ENCODE results near the gene PRKCB.

The PRKCB gene

DNA sequence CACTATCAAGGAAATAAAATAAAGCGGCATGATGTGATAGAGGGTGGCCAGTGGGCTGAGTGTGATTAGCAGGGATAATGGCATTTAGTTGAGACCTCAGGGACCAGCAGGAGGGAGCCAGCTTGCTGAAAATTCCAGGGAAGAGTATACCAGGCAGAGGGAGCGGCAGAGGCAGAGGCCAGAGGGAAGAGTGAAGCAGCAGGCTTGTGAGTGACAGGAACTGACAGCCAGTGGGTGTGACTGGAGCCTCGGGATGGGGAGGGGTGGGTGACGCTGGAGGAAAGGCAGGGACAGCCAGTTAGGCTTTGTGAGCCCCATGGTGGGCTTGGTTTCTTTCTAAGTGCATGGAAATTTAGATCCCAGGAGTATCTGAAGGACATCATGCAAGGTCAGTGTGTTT, 210.7 kb downstream of the PRKCB start:
- Histone ChIP-seq H3K4me3 (ENCODE audit: low read length in 2 of 2) (no peak overlapping the region), H3K27me3 (ENCODE audit: control insufficient read depth in 2 of 2, insufficient read depth in 2 of 2, low read length in 2 of 2) (no peaks in the 10 kb centered on the region), H3K9ac (ENCODE audit: low read depth in 1 of 2, low read length in 2 of 2) (no peak overlapping the region), H3K36me3 (ENCODE audit: control insufficient read depth in 2 of 2, insufficient read depth in 2 of 2, low read length in 2 of 2) (no peaks in the 10 kb centered on the region), H3K4me1 (ENCODE audit: control insufficient read depth in 2 of 2, insufficient read depth in 2 of 2, low read length in 2 of 2) (no peaks in the 10 kb centered on the region), H3K27ac (ENCODE audit: low read depth in 2 of 2, low read length in 2 of 2) (no peak overlapping the region), H3K9me3 (ENCODE audit: control insufficient read depth in 2 of 2, low read length in 2 of 2) (no peaks in the 10 kb centered on the region)

- Histone ChIP-seq H3K4me3 (ENCODE audit: low read length in 2 of 2) (no peak overlapping the region), H3K9ac (ENCODE audit: low read depth in 1 of 2, low read length in 2 of 2) (no peak overlapping the region), H3K27ac (ENCODE audit: low read depth in 2 of 2, low read length in 2 of 2) (no peak overlapping the region), H3K36me3 (ENCODE audit: control insufficient read depth in 2 of 2, insufficient read depth in 2 of 2, low read length in 2 of 2) (no peaks in the 10 kb centered on the region), H3K27me3 (ENCODE audit: control insufficient read depth in 2 of 2, insufficient read depth in 2 of 2, low read length in 2 of 2) (no peaks in the 10 kb centered on the region), H3K9me3 (ENCODE audit: control insufficient read depth in 2 of 2, low read length in 2 of 2) (no peaks in the 10 kb centered on the region), H3K4me1 (ENCODE audit: control insufficient read depth in 2 of 2, insufficient read depth in 2 of 2, low read length in 2 of 2) (no peaks in the 10 kb centered on the region)
Measured at GRCh38 chr16:24049113-24049512, 213.3 kb downstream of the PRKCB start.

DNA sequence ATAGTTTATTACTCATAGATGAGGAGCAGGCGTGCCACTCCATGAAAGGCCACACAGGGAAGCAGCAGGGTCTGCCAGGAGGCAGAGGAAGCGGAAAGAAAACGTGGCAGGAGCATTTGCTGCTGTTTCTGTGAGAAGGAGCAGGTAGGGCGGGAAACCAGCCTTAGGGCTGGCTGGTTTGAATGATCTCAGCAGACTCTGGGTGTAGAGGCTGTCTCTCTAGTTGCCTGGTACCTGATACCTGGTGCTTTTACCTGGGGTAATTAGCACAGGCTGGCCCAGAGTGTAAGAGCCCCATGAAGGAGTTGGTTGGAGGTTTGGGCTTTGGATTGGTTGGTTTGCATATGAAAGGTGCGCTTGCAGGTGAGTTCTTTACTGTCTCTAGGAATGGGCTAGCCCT, 215.3 kb downstream of the PRKCB start:
- Histone ChIP-seq H3K4me1 (ENCODE audit: control insufficient read depth in 2 of 2, insufficient read depth in 2 of 2, low read length in 2 of 2) (no peaks in the 10 kb centered on the region), H3K9me3 (ENCODE audit: control insufficient read depth in 2 of 2, low read length in 2 of 2) (no peaks in the 10 kb centered on the region), H3K9ac (ENCODE audit: low read depth in 1 of 2, low read length in 2 of 2) (no peak overlapping the region), H3K27ac (ENCODE audit: low read depth in 2 of 2, low read length in 2 of 2) (no peak overlapping the region), H3K27me3 (ENCODE audit: control insufficient read depth in 2 of 2, insufficient read depth in 2 of 2, low read length in 2 of 2) (peaks cover 0 to 5% of the 10 kb centered on the region in 2 donors), H3K36me3 (ENCODE audit: control insufficient read depth in 2 of 2, insufficient read depth in 2 of 2, low read length in 2 of 2) (no peaks in the 10 kb centered on the region), H3K4me3 (ENCODE audit: low read length in 2 of 2) (no peak overlapping the region)

DNA sequence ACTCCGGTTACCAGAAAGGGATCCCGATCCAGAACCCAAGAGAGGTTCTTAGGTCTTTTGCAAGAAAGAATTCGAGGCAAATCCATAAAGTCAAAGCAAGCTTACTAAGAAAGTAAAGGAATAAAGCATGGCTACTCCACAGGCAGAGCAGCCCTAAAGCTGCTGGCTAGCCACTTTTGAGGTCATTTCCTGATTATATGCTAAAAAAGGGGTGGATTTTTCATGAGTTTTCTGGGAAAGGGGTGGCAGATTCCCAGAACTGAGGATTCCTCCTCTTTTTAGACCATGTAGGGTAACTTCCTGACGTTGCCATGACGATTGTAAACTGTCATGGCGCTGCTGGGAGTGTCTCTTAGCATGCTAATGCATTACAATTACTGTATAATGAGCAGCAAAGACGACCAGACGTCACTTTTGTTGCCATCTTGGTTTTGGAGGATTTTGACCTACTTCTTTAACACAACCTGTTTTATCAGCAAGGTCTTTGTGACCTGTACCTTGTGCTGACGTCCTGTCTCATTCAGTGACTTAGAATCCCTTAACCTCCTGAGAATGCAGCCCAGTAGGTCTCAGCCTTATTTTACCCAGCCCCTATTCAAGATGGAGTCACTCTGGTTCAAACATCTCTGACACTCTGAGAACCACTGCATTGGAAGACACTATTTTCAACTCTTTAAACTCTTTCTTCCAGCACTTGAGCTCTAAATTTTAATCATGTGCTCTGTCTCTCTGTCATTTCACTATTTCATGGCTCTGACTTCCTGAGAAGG, 216.7 kb downstream of the PRKCB start:
- H3K4me3 ChIP-seq (ENCODE audit: low read length in 2 of 2), result no peak overlapping the region
- no peak overlapping the region for H3K9ac ChIP-seq (ENCODE audit: low read depth in 1 of 2, low read length in 2 of 2)
- H3K27ac ChIP-seq (ENCODE audit: low read depth in 2 of 2, low read length in 2 of 2), result no peak overlapping the region
- H3K4me1 ChIP-seq (ENCODE audit: control insufficient read depth in 2 of 2, insufficient read depth in 2 of 2, low read length in 2 of 2), result no peaks in the 10 kb centered on the region
- no peaks in the 10 kb centered on the region for H3K9me3 ChIP-seq (ENCODE audit: control insufficient read depth in 2 of 2, low read length in 2 of 2)
- peaks cover 0 to 5% of the 10 kb centered on the region in 2 donors for H3K27me3 ChIP-seq (ENCODE audit: control insufficient read depth in 2 of 2, insufficient read depth in 2 of 2, low read length in 2 of 2)
- no peaks in the 10 kb centered on the region for H3K36me3 ChIP-seq (ENCODE audit: control insufficient read depth in 2 of 2, insufficient read depth in 2 of 2, low read length in 2 of 2)

GRCh38 chr16:24053099-24053946, 217.5 kb downstream of the PRKCB start:
- no peaks in the 10 kb centered on the region for H3K9me3 ChIP-seq (ENCODE audit: control insufficient read depth in 2 of 2, low read length in 2 of 2)
- peaks cover 0 to 5% of the 10 kb centered on the region in 2 donors for H3K27me3 ChIP-seq (ENCODE audit: control insufficient read depth in 2 of 2, insufficient read depth in 2 of 2, low read length in 2 of 2)
- H3K36me3 ChIP-seq (ENCODE audit: control insufficient read depth in 2 of 2, insufficient read depth in 2 of 2, low read length in 2 of 2), result no peaks in the 10 kb centered on the region
- no peak overlapping the region for H3K9ac ChIP-seq (ENCODE audit: low read depth in 1 of 2, low read length in 2 of 2)
- H3K4me3 ChIP-seq (ENCODE audit: low read length in 2 of 2), result no peak overlapping the region
- no peaks in the 10 kb centered on the region for H3K4me1 ChIP-seq (ENCODE audit: control insufficient read depth in 2 of 2, insufficient read depth in 2 of 2, low read length in 2 of 2)
- no peak overlapping the region for H3K27ac ChIP-seq (ENCODE audit: low read depth in 2 of 2, low read length in 2 of 2)

GRCh38 chr16:24054741-24055491, 219.1 kb downstream of the PRKCB start:
- Histone ChIP-seq H3K36me3 (ENCODE audit: control insufficient read depth in 2 of 2, insufficient read depth in 2 of 2, low read length in 2 of 2) (no peaks in the 10 kb centered on the region), H3K9ac (ENCODE audit: low read depth in 1 of 2, low read length in 2 of 2) (no peak overlapping the region), H3K27me3 (ENCODE audit: control insufficient read depth in 2 of 2, insufficient read depth in 2 of 2, low read length in 2 of 2) (peaks cover 0 to 5% of the 10 kb centered on the region in 2 donors), H3K9me3 (ENCODE audit: control insufficient read depth in 2 of 2, low read length in 2 of 2) (no peaks in the 10 kb centered on the region), H3K4me1 (ENCODE audit: control insufficient read depth in 2 of 2, insufficient read depth in 2 of 2, low read length in 2 of 2) (no peaks in the 10 kb centered on the region), H3K4me3 (ENCODE audit: low read length in 2 of 2) (no peak overlapping the region), H3K27ac (ENCODE audit: low read depth in 2 of 2, low read length in 2 of 2) (no peak overlapping the region)

DNA sequence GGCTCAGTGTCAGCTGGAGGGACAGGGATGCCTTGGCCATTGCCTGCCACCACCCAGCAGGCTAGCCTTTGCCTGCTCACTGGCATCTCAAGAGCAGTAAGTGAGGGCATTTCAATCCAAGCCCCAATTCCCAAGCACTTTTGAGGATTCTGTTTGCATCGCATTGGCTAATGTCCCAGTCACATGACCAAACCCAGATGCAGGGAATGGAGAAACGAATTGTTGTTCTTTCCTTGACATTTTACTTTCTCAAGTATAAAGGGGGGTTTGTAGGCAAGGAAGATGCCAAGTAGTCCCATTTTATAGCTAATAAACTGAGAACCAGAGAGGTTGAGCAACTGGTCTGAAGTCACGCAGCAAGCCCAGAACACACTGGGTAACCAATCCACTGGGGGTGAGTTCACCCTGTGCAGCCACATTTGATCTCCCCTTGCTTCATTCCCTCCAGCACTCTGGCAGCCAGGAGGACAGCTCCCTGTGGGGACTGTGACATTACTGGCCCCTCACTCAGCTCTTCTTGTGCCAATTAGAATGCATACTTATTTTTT, 226.6 kb downstream of the PRKCB start:
- Histone ChIP-seq H3K36me3 (ENCODE audit: control insufficient read depth in 2 of 2, insufficient read depth in 2 of 2, low read length in 2 of 2) (peaks cover 0 to 3% of the 10 kb centered on the region in 2 donors), H3K27ac (ENCODE audit: low read depth in 2 of 2, low read length in 2 of 2) (no peak overlapping the region), H3K27me3 (ENCODE audit: control insufficient read depth in 2 of 2, insufficient read depth in 2 of 2, low read length in 2 of 2) (no peaks in the 10 kb centered on the region), H3K4me3 (ENCODE audit: low read length in 2 of 2) (no peak overlapping the region), H3K9me3 (ENCODE audit: control insufficient read depth in 2 of 2, low read length in 2 of 2) (no peaks in the 10 kb centered on the region), H3K4me1 (ENCODE audit: control insufficient read depth in 2 of 2, insufficient read depth in 2 of 2, low read length in 2 of 2) (no peaks in the 10 kb centered on the region), H3K9ac (ENCODE audit: low read depth in 1 of 2, low read length in 2 of 2) (no peak overlapping the region)

DNA sequence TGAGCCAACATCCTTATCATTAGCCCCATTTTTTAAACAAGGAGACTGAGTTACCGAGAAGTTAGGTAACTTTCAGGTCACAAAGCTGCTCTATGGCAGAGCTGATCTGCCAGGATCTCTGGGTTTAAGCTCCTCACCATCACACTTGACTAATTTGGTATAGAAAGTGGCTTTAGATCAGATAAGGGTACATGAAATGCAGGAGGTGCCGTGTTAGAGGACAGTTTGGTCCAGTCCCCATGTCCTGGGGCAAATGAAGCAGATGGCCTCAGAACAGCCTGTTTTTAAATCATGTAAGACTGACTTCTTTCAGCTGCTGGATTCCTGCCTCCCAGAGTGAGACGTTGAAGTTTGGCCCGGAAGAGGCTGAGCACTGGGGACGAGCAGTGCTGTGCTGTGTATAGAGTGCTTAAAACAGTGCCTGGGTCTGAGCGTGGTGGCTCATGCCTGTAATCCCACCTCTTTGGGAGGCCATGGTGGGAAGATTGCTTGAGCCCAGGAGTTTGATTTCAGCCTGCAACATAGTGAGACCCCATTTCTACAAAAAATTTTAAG, 233.3 kb downstream of the PRKCB start:
- Histone ChIP-seq H3K27ac (ENCODE audit: low read depth in 2 of 2, low read length in 2 of 2) (no peak overlapping the region), H3K36me3 (ENCODE audit: control insufficient read depth in 2 of 2, insufficient read depth in 2 of 2, low read length in 2 of 2) (no peaks in the 10 kb centered on the region), H3K27me3 (ENCODE audit: control insufficient read depth in 2 of 2, insufficient read depth in 2 of 2, low read length in 2 of 2) (no peaks in the 10 kb centered on the region), H3K4me1 (ENCODE audit: control insufficient read depth in 2 of 2, insufficient read depth in 2 of 2, low read length in 2 of 2) (no peaks in the 10 kb centered on the region), H3K9me3 (ENCODE audit: control insufficient read depth in 2 of 2, low read length in 2 of 2) (no peaks in the 10 kb centered on the region), H3K9ac (ENCODE audit: low read depth in 1 of 2, low read length in 2 of 2) (no peak overlapping the region), H3K4me3 (ENCODE audit: low read length in 2 of 2) (no peak overlapping the region)

DNA sequence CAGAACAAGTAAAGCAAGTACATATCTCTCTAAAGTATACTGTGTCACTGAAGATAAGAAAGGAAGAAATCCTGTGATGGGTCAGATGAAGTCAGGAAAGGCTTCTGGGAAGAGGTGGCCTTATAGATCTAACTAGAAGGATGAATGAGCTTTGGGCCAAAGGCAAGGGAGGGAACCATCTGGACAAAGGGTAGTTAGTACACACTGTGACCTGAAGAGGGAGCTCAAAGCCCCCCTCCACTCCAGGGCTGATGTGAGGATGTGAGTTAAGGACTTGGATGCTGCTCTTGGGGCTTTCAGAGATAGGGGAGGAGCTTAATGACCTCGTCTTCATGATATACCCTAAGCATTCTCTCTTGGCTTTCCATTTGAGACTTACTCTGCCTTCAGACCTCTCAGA, 235.1 kb downstream of the PRKCB start:
- H3K9ac ChIP-seq (ENCODE audit: low read depth in 1 of 2, low read length in 2 of 2), result no peak overlapping the region
- H3K9me3 ChIP-seq (ENCODE audit: control insufficient read depth in 2 of 2, low read length in 2 of 2), result no peaks in the 10 kb centered on the region
- no peaks in the 10 kb centered on the region for H3K36me3 ChIP-seq (ENCODE audit: control insufficient read depth in 2 of 2, insufficient read depth in 2 of 2, low read length in 2 of 2)
- no peak overlapping the region for H3K4me3 ChIP-seq (ENCODE audit: low read length in 2 of 2)
- H3K27ac ChIP-seq (ENCODE audit: low read depth in 2 of 2, low read length in 2 of 2), result no peak overlapping the region
- H3K27me3 ChIP-seq (ENCODE audit: control insufficient read depth in 2 of 2, insufficient read depth in 2 of 2, low read length in 2 of 2), result no peaks in the 10 kb centered on the region
- H3K4me1 ChIP-seq (ENCODE audit: control insufficient read depth in 2 of 2, insufficient read depth in 2 of 2, low read length in 2 of 2), result no peaks in the 10 kb centered on the region

Measured in mucosa of rectum (tissue), 2 donors.